Spleen (tissue), 11 donors: Measurements from ENCODE around the gene PILRB. TPM values are rescaled to one million over a fixed set of nuclear protein-coding genes. Genes with fewer than 3 reads are reported as not detected.

Experiments used
- DNase-seq: peaks from one replicate; pipeline ENCODE4 v3.0.0-alpha.2; 2020
- H3K27ac ChIP-seq, 8 donors: fragments of 200-600 bp; sonication (generic) in 7 of 8; 1 replicate in 4 of 8; 2 replicates in 4 of 8; pipeline versions ENCODE4 v1.5.0 to v1.8.0; 2016 to 2021; ENCODE audit warnings: inconsistent platforms in 4 of 8, mild to moderate bottlenecking in 4 of 8, moderate library complexity in 1 of 8
- H3K27me3 ChIP-seq, 7 donors: fragments of 200-600 bp; sonication (generic) in 6 of 7; replicated peaks in 1 of 7; 1 replicate in 4 of 7; 2 replicates in 3 of 7; pipeline versions ENCODE4 v1.5.0 to v1.8.0; 2016 to 2021; ENCODE audit warnings: inconsistent platforms in 3 of 7, mild to moderate bottlenecking in 1 of 7
- H3K36me3 ChIP-seq, 6 donors: fragments of 200-600 bp; sonication (generic) in 5 of 6; 1 replicate in 4 of 6; 2 replicates in 2 of 6; pipeline versions ENCODE4 v1.5.0 to v1.8.0; 2016 to 2021; ENCODE audit warnings: inconsistent platforms in 2 of 6
- H3K4me1 ChIP-seq, 6 donors: fragments of 200-600 bp; sonication (generic) in 5 of 6; 1 replicate in 3 of 6; 2 replicates in 3 of 6; pipeline versions ENCODE4 v1.5.0 to v1.8.0; 2016 to 2021; ENCODE audit warnings: inconsistent platforms in 3 of 6
- H3K4me3 ChIP-seq, 8 donors: fragments of 200-600 bp; sonication (generic) in 7 of 8; 1 replicate in 4 of 8; 2 replicates in 4 of 8; pipeline versions ENCODE4 v1.5.0 to v1.8.0; 2016 to 2021; ENCODE audit warnings: inconsistent platforms in 4 of 8, mild to moderate bottlenecking in 4 of 8, moderate library complexity in 2 of 8
- H3K9me3 ChIP-seq, 8 donors: fragments of 200-600 bp; sonication (generic) in 7 of 8; 1 replicate in 4 of 8; 2 replicates in 4 of 8; pipeline versions ENCODE4 v1.5.0 to v1.8.0; 2016 to 2021; ENCODE audit warnings: inconsistent platforms in 4 of 8
- POLR2A ChIP-seq, 3 donors: fragments of 450-650 bp; IDR thresholded peaks; one replicate each; pipeline ENCODE4 v1.5.1; 2017; ENCODE audit warnings: antibody characterized with exemption in 3 of 3, mild to moderate bottlenecking in 1 of 3
- POLR2AphosphoS5 ChIP-seq, 3 donors: sonication (generic); formaldehyde crosslinking; IDR thresholded peaks; one replicate each; pipeline ENCODE4 v1.5.1; 2017; ENCODE audit warnings: antibody characterized with exemption in 3 of 3
- WGBS, 5 donors: extraction: QIAGEN DNeasy Blood & Tissue Kit in 3 of 5; methylation state at CpG; one replicate each; pipeline versions ENCODE4 v1.1.5 to v1.1.7; 2013 to 2018; 5-methylcytosine and 5-hydroxymethylcytosine counted together
- intact Hi-C: fragments of 100-400 bp; cut with DNase I; formaldehyde crosslinking; loops from one replicate; pipeline ENCODE4 v1.15.0; 2023; ENCODE audit warnings: low total_unique reads
- polyA plus RNA-seq, 3 donors: library from polyadenylated mRNA; stranded (reverse); fragments of 200-250 nt; gene quantifications; one replicate each; pipeline ENCODE4 v1.2.1, GENCODE V29; 2013
- total RNA-seq, 7 donors: library from RNA; depleted of rRNA in 3 of 7; stranded (reverse); fragments of >200 nt in 3 of 7; fragmentation: NEBNext Ultra II Directional in 4 of 7; extraction: Animal tissue kit (Norgen Biotek cat#: 25700) in 4 of 7; gene quantifications; one replicate each; pipeline versions ENCODE4 v1.1.0 to v1.2.1, GENCODE V29; 2016 to 2021
- TF ChIP-seq, protein P1 (sequence below), 11 experiments: fragments of 200-600 bp in 7 of 11; fragments of 450-650 bp in 4 of 11; sonication (generic) in 4 of 11; IDR thresholded peaks in 8 of 11; conservative IDR thresholded peaks in 3 of 11; 1 replicate in 7 of 11; 2 replicates in 4 of 11; pipeline versions ENCODE4 v1.4.0 to v1.8.0; 2016 to 2021; ENCODE audit warnings: antibody characterized with exemption in 11 of 11, inconsistent platforms in 4 of 11, mild to moderate bottlenecking in 1 of 11
- donor health status: healthy with polysubstance abuse.
- donor health status: DM: no; HTN: no; CAD: no; lungs with moderate emphysema.
- donor health status: DM: no; HTN: no; CAD: no.
- donor health status: Bipolar disorder and iron deficiency.
- donor health status: healthy.
- donor health status: DM: no; HTN: no; CAD: no.
- donor health status: DM: yes; HTN: yes; CAD: no.

PILRB gene
- total and polyA plus RNA-seq, 10 donors: 56.8 to 114 (median 70.9) TPM

DNA sequence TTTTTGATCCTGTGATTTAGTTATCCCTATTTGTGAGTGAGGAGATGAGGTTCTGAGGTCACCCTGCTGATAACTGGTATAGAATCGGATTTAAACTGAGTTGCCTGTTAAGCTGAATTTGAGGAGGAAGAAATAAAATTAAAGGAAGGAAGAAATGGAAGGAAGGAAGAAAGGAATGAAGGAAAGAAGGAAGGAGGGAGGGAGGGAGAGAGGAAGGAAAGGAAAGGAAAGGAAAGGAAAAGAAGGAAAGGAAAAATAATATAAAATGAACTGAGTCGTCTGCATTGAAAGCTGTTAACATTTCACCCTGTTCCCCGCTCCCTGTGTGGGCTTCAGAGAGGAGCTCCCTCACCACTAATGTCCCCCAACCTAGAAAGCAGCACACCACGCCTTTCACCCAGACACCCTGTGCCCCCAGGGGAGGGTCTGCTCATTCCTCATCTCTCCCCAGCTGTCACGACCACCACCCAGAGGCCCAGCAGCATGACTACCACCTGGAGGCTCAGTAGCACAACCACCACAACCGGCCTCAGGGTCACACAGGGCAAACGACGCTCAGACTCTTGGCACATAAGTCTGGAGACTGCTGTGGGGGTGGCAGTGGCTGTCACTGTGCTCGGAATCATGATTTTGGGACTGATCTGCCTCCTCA is 31.6 kb downstream of the PILRB start:
- Histone ChIP-seq H3K4me1 (peaks cover 0 to 27% (median 10%) of the 10 kb centered on the region in 6 donors), H3K27ac (no peak overlapping the region), H3K9me3 (no peaks in the 10 kb centered on the region), H3K4me3 (no peak overlapping the region), H3K27me3 (no peaks in the 10 kb centered on the region), H3K36me3 (peaks cover 0 to 11% (median 0%) of the 10 kb centered on the region in 6 donors)
- intact Hi-C loops: no loop called here
- TF ChIP-seq, protein P1, sequence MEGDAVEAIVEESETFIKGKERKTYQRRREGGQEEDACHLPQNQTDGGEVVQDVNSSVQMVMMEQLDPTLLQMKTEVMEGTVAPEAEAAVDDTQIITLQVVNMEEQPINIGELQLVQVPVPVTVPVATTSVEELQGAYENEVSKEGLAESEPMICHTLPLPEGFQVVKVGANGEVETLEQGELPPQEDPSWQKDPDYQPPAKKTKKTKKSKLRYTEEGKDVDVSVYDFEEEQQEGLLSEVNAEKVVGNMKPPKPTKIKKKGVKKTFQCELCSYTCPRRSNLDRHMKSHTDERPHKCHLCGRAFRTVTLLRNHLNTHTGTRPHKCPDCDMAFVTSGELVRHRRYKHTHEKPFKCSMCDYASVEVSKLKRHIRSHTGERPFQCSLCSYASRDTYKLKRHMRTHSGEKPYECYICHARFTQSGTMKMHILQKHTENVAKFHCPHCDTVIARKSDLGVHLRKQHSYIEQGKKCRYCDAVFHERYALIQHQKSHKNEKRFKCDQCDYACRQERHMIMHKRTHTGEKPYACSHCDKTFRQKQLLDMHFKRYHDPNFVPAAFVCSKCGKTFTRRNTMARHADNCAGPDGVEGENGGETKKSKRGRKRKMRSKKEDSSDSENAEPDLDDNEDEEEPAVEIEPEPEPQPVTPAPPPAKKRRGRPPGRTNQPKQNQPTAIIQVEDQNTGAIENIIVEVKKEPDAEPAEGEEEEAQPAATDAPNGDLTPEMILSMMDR (IDR thresholded peaks at IDR 0.05 in 8 of 11, conservative IDR thresholded peaks at IDR 0.05 in 3 of 11): no peak
- TF ChIP-seq POLR2A (IDR thresholded peaks at IDR 0.05): no peak
- TF ChIP-seq POLR2AphosphoS5 (IDR thresholded peaks at IDR 0.05): no peak
- no peak for DNase-seq
- WGBS, 5 donors: 70 to 81% (median 74%) methylated on average over 8 to 9 of the region's 9 CpGs

DNA sequence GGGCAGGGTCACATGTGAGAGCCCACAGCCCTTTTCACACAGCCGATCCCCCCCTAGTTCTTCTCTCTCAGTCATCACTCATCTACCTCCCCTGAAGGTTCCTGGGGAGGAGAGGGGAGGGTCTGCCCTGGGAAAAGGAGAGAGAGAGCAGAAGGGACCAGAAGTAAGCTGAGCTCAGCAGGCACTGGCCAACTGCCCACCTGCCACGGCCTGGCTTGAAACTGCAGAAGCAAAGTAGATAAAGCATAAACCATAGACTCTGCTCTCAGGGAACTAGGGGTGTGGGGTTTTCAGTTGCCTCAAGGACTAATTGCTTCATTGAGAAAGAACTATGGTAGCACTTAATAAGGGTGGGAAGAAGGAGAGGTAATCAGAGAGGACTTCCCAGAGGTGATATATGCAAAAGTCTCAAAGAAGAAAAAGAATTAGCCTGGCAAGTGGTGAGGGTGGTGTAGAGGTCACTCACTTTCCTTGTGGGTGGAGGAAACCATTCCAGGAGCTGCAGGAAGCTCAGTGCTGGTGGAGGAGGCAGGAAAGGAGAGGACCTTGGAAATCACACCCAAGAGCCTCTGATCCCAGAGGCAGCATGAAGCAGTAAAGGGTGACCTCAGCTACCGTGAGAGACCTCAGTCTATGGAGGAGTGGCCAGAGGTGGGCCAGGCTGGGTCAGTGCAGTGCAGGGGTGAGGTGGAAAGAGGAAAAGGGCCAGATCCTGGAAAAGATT is 32.5 kb downstream of the PILRB start:
- intact Hi-C loops: no loop called here
- Histone ChIP-seq H3K27ac (no peak overlapping the region), H3K4me3 (no peak overlapping the region), H3K9me3 (no peaks in the 10 kb centered on the region), H3K36me3 (peaks cover 0 to 11% (median 0%) of the 10 kb centered on the region in 6 donors), H3K4me1 (peaks cover 0 to 23% (median 10%) of the 10 kb centered on the region in 6 donors), H3K27me3 (no peaks in the 10 kb centered on the region)
- DNase-seq: no peak
- 73 to 76% (median 76%) methylated on average over 3 of the region's 3 CpGs for WGBS, 5 donors
- TF ChIP-seq, protein P1 (IDR thresholded peaks at IDR 0.05 in 8 of 11, conservative IDR thresholded peaks at IDR 0.05 in 3 of 11): no peak
- TF ChIP-seq POLR2A (IDR thresholded peaks at IDR 0.05) (no peak), POLR2AphosphoS5 (IDR thresholded peaks at IDR 0.05) (no peak)

DNA sequence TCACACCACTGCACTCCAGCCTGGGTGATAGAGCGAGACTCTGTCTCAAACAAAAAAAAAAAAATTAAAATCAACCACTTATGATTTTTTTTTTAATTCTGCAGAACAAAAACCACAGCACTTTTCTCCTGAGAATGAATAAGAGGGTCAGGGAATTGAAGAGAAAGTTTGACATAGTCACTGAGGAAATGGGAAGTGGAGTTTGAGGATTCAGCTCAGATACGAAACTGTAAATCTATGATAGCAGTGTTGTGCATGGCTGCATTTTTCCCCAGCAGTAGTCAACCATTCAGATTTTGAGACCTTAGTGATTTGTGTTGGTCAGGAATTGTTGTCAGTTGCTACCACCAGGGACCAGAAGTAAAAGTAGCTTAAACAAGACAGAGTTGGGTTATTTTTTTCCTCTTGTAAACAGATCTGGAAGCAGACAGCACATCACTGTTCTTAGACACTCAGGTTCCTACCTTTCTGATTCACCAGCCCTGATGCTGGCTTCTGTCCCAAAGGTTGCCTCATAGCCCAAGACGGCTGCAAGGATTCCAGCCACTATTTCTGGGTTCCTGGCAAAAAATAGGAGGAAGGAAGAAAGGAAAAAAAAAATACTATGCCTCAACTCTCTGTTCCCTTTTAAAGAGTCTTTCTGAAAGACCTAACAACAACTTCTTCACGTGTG is 35.5 kb downstream of the PILRB start:
- DNase-seq: no peak
- no peak overlapping the region for H3K4me3 ChIP-seq
- 42 to 61% (median 51%) methylated on average over 4 of the region's 4 CpGs for WGBS, 5 donors
- H3K9me3 ChIP-seq: no peaks in the 10 kb centered on the region
- H3K27me3 ChIP-seq: no peaks in the 10 kb centered on the region
- TF ChIP-seq POLR2AphosphoS5 (IDR thresholded peaks at IDR 0.05) (no peak), POLR2A (IDR thresholded peaks at IDR 0.05) (no peak)
- TF ChIP-seq, protein P1 (IDR thresholded peaks at IDR 0.05 in 8 of 11, conservative IDR thresholded peaks at IDR 0.05 in 3 of 11): no peak
- peaks cover 0 to 52% (median 31%) of the 10 kb centered on the region in 6 donors for H3K4me1 ChIP-seq
- intact Hi-C loops: no loop called here
- H3K36me3 ChIP-seq: peaks cover 0 to 11% (median 0%) of the 10 kb centered on the region in 6 donors
- peak overlapping the region in 1 of 8 donors; percentile 41 for H3K27ac ChIP-seq

DNA sequence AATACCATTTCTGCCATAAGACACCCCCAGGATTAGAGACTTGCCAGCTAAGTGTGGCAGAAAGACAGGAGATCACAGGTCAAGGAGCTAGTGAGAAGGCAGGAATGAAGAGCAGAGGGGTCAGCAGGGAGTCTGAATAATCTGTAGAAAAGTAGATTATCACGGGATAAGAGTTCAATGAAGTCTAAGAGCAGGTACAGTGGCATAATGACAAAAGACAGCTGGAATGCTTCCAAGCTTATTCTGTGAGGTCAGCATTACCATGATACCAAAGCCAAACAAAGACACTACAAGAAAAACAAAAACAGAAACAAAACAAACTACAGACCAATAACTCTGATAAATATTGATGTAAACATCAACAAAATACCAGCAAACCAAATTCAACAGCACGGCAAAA is 36.2 kb downstream of the PILRB start:
- H3K36me3 ChIP-seq: peaks cover 0 to 18% (median 0%) of the 10 kb centered on the region in 6 donors
- TF ChIP-seq POLR2AphosphoS5 (IDR thresholded peaks at IDR 0.05): no peak
- TF ChIP-seq, protein P1 (IDR thresholded peaks at IDR 0.05 in 8 of 11, conservative IDR thresholded peaks at IDR 0.05 in 3 of 11): no peak
- TF ChIP-seq POLR2A (IDR thresholded peaks at IDR 0.05): no peak
- no peak overlapping the region for H3K4me3 ChIP-seq
- whole genome bisulfite sequencing, 5 donors: 80 to 90% (median 82%) methylated on average over 2 of the region's 2 CpGs
- no peak for DNase-seq
- peaks cover 0 to 59% (median 31%) of the 10 kb centered on the region in 6 donors for H3K4me1 ChIP-seq
- no peaks in the 10 kb centered on the region for H3K27me3 ChIP-seq
- intact Hi-C loops: no loop called here
- no peaks in the 10 kb centered on the region for H3K9me3 ChIP-seq
- peak overlapping the region in 1 of 8 donors; percentile 41 for H3K27ac ChIP-seq
